Stimulated activated CD8-positive, alpha-beta memory T cell treated with anti-CD3 and anti-CD28 coated beads, Interleukin-4, amount 100 ng/mL, for 1 hour (primary cell): ENCODE measurements around the gene POMGNT2.
"Not testable (repeated sequence)": the region's sequence is repeated elsewhere in the genome, so short reads cannot be mapped to it uniquely, and the experiment has no call there.

Source experiments
- DNase-seq, 2 donors: peaks; one replicate each; pipeline ENCODE4 v3.0.0-alpha.2; 2020; ENCODE audit warnings: low read depth in 2 of 2, low spot score in 1 of 2

The POMGNT2 gene

DNA sequence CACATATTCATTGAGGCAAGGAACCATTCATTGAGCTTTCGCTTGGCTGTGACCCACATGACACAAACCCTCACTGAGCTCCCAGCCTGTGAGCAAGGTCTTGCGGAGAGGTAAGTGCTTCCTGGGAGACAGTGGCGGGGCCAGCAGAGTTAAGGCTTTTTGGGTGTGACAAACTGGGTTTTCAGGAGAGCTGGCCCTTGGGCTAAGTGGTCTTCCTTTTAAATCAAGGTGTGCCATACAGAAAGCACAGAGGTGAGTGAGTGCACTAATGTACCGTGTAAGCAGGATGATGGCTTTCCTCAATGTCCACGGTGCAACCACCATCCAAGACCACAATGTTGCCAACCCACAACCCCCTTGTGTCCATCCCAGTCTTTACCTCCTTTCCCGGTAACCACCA is 28.6 kb downstream of the POMGNT2 start:
- no peak for DNase-seq

DNA sequence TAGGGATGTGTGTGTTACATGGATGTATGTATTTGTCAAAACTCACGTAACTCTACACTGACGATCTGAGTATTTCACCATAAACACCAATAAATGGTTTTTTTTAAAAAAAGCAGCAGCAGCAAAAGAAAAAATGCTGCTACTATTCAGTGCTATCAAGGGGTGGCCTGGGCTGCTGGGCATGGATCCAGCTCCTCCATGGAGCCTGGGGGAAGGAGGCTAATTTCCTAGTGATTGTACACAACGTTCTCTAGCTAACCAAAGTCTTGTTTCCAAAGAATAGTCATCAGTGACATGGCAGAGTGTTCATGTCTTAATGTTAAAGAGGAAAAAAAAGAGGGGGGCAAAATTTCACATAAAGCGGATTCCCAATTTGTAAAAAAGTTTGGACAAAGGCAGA is 29.0 kb downstream of the POMGNT2 start:
- DNase-seq: no peak

DNA sequence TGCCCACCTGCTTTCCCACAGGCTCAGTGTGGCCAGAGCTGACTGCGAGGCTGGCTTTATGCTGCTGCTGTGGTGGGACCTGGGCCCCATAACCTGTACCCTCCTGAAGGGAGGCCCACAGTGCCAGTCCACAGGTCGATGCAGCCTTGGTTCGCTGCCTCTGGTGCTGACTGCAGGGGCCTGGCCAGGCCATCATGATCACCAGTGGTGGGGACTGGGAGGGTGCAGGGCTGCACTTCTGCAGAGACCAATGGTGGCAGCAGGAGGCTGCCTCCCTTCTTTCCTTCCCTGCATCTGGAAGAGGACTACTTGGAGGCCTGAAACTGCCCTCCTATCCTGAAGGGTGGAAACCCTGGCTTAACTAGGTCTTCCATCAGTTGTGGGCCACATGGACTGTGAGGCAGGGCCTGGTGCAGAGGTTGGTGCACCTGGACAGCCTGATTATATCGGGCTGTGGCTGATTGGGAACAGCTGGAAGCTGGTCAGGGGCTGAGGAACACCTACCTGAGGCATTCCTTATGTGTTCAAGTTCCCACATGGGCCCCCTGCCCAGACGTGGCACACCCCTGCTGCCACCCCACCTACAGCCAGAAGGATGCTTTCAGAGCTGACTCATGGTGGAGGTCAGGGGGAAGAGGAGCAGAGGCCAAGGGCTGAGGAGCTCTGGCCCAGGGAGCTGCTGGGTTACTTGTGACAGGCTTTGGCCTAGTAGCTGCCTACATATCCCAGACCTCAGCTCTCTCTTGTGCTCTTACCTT is 29.8 kb downstream of the POMGNT2 start:
- DNase-seq: no peak

DNA sequence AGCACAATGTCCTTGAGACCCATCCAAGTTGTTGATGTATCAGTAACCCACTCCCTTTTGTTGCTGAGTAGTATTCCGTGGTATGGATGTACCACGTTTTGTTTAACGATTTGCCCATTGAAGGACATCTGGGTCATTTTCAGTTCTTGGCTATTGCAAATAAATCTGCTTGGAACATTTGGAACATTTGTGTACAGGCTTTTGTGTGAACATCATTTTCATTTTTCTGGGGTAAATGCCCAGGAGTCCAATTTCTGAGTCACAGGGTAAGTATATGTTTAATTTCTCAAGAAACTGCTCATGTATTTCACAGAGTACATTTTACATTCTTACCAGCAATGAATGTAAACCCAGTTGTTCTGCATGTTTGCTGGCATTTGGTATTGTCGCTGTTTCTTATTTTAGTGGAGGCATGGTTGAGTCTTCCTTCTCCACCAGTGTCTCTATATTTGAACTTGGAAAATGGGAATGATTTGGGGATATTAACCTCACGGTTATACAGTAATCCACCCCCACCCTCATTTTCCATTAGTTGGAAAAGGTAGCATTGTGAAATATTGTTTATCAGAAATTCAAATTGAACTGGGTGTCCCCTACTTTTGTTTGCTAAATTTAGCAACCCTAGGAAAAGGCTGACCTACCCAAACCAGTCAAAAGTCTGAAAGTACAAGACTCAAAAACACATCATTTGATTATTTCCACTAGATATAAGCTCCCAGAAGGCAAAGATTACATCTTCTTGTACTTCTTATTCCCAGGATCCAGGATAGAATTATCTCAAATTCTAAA is 30.8 kb downstream of the POMGNT2 start:
- DNase-seq: no peak

DNA sequence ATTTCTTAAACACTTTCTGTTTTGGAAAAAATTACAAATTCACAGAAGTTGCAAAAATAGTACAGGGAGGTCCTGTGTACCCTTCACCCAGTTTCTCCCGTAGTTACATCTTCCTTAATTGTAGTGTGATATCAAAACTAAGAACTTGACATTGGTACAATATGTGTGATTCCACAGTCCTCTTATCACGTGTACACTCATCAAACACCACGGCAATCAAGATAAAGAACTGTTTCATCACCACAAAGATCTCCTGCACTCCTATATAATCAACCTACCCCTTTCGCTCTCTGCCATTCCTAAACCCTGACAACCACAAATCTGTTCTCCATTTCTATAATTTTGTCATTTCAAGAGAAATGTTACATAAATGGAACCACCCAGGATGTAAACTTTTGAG is 31.4 kb downstream of the POMGNT2 start:
- no peak for DNase-seq

DNA sequence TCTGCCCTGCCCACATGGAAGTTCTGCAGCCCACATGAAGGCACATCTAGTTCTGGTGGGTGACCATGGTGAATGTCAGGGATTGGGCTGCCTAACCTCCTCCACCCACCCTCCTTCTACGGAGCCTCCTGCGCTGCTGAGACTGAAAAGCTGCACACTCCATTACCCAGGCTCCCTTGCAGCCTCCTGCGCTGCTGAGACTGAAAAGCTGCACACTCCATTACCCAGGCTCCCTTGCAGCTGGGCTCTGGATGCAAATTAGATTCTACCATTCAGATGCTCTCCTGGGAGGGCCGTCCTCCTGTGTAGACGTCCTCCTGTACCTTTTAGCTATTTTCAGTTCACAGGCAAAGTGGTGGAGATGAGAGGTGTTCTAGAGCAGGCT is 32.1 kb downstream of the POMGNT2 start:
- DNase-seq: no peak

DNA sequence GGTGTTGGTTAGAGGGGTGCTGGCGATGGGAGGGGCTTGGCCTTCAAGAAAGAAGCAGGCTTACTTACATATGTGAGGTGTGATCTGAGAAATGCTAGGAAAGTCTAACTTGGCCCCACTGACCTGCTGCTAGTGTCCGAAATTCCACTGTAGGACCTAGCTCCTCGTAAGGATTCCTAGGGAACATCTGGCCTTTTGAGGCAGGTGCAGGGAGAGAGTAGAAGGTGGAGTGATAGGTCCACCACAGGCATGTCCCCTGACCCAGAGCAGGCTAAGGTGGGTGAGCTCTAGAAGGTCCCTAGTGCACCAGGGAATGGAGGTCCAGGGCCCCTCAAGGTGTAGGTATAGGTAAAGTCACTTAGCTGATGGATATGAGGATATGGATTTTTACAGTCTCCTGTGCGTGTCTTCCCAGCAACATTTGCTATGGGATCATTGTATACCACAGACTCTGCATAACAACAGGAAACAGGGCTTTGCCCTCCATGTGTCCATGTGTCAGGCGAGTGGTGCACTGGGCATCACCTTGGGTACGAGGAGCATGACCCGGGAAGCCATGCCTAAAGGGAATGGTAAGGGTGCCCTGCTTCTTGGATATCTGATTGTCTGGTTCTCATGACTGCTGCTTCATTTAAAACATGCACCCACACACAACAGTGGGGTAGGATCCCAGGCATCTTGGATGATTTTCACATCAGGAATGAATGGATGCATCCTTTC is 32.6 kb downstream of the POMGNT2 start:
- no peak for DNase-seq

DNA sequence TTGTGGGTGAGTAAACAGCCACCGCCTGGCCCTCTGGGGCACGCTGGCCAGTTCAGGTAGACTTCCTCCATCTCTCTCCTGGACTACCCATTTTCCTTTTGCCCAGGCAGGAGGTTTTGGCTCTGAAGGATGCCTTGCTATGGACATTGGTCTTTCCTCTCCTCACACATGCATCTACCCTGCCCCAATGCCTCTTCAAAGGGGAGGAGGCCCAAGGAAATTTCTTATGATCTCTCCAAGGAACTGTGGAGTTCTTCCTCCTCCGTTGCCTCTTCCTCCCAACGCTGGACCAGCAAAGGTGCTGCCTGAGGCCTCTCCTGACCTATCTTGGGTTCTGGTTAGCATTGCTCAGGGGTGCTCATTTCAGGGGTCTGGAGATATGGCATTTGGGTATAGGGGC is 33.5 kb downstream of the POMGNT2 start:
- DNase-seq: no peak

DNA sequence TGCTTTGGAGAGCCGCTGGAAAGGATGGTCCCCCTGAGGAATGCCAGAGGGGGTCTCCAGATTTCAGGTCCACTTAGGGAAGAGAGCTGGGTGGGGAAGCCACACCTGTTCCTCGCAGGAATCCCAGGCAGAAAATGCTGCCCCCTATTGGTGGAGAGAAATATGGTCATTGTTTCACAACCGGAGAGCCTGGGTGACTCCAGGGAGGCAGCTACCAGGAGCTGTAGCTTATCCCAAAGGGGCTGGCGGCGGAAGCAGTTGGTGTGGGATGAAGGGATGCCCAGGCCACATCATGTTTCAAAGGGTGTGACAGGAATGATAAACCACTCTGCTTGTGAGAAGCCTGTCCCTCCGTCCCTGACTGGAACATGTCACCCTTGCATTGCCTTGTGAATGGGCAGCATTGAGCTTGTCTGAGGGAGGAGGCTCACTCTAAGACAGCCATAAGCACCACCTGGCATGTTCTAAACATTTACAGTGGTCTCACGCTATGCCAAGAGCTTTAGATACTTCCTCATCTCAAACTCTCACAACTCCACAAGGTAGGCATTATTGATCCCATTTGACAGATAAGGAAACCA is 34.5 kb downstream of the POMGNT2 start:
- DNase-seq: no peak

DNA sequence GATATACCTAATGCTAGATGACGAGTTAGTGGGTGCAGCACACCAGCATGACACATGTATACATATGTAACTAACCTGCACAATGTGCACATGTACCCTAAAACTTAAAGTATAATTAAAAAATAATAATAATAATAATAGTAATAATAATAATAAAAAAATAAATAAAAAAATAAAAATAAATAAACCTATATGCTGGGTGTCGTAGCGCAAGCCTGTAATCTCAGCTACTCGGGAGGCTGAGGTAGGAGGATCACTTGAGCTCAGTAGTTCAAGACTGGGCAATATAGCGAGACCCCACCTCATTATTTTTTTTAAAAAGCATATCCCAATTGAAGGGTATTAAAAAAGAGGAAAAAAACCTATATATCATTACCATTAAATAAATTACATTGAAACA is 35.2 kb downstream of the POMGNT2 start:
- not testable (repeated sequence) for DNase-seq

DNA sequence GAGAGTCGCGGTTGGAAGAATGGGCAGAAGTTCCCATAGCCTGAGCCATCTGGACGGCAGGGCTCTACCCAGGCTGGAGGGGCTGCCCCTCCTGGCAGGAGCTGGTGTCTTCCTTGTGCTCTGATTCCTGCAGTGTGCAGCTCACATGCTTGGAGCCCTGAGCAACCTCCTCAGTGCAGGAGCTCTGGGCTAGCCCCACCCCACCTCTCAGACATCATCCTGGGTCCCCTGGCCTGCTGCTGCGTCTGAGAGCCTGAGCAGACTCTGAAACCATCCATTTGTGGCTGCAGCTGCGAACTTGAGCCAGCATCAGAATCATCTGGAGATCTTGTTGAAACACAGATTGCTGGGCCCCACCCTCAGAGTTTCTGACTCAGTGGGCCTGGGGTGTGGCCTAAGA is 42.8 kb downstream of the POMGNT2 start:
- DNase-seq: no peak

DNA sequence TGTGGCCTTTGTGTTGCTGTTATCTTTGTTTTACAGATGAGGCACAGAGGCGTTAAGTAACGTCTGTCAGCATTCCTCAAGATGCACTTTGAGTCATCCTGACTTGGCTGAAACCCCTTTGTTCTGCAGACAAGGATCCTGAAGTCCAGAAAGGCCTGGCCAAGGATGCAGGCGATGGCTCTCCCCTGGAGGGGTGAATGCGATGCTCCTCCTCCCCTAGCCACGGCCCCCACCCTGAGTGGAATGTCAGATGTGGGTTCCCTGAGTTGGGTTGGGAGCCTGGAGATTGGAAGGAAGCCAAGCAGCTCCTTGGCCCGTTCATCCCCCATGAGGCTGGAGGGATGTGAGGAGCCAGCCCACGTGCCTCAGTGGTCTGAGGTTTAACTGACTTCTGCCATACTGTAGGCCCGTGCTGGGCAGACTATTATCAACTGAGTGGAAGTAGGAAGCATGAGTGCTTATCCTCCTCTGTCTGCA is 43.3 kb downstream of the POMGNT2 start:
- DNase-seq: no peak

DNA sequence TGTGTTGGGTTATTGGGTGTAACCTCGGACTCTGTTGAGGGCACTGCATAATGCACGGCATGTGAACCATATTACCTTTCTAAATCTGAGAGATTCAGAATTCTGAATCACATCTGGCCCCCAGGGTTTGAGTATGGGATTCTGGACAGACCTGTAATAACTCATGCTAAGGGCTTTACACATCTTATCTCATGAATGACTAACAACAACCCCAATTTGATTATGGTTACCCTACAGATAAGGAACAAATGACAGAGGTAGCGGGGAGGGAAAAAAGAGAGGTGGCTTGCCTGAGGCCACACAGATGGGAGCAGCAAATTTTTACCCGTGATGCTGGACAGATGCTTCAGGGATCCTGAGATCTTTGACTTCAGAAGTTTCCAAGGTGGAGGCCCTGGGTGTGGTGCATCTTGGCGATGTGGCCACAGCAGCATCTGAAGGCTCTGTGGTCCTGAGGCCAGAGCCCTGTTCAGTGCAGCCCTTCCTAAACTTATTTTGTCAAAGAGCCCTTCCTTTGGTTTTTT is 43.8 kb downstream of the POMGNT2 start:
- DNase-seq: no peak

DNA sequence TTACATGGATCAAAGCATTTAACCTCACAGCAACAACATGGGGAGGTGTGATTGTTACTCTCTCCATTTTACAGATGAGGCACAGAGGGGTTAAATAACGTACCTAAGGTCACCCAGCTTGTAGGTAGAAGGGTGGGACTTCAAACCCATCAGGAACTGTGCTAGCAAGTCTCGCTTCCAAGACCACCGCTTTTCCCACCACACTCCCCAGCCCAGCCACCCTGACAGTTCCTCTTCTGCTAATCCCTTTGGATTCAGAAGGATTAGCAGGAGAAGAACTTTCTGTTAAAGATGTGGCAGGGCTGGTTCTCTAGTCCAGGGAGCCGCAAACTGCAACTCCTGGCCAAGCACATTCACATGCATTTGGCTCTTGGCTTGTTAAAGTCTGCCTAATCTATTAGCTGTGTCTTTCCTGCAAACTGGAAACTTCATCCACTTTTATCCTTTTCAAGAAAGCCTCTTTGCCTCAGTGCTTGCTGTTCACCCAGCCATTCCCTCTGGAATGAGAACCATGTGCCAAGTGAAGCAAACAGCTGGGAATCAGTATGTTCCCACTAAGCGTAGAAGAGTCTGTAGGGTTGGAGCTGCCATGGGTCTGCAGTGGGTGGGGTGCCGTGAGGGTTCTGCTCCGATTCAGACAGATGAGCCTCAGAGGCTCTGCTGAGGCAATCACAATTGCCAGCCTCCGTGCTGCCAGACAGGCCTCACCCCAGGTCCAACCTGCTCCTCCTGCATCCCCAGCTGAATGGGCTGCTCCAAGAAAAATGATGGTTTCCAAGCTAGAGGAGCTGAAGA is 44.6 kb downstream of the POMGNT2 start:
- DNase-seq: no peak

DNA sequence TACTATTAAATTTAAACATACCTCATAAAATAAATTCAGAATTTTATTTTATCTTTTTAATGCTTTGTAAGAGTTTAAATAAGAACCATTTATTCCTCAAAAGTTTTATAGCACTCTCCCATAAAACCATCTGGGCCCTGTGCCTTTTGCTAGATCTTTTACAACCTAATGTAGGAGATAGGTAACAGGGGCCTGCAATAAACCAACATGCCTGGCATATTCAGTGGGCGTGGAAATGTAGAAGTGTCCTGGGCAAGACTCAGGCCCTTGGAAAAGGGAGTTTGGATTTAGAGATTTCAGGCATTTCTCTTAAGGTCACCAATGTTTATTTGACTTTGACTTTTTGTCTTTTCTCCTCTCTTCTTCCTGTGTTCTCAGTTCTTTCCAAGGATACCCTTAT is 46.4 kb downstream of the POMGNT2 start:
- DNase-seq: no peak

DNA sequence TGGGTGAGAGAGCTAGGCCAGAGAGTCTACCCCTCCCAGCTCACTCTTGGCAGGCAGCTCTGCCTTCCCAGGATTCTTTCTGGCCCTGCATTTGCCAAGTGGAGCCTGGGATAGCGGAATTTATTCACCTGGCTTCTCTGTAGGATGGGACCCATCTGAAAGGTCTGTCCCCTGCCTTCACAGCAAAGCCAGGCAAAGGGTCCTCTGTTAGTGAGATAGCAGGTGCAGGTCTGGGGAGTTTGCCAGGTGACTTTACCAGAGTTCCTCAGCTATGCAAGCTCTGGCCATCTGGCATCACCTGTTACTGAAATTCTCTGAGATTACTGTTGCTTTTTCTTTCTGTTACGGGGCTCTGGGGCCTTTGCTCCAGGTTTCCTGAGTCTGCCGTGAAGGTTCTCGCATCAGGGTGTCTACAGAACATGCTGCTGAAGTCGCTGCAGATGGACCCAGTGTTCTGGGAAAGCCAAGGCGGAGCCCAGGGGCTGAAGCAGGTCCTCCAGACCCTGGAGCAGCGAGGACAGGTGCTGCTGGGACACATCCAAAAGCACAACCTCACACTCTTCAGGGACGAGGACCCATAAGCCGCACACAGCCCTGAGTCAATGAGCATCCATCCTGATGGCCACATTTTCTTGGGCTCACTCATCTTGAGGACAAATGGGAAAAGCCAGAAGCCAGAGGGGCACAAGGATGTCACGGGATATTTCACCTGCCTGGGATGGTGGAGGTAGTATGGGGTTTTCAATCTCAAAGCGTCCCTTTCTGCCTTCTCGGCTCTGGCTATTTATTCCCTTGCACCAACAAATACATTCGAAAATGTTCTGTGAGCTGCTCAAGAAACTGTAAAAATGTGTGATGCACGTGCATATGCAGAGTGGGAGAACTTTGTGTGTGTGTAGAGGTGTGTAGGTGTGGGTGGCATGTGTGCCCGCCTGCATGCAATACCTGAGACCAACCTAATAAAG is 49.8 kb downstream of the POMGNT2 start:
- no peak for DNase-seq

DNA sequence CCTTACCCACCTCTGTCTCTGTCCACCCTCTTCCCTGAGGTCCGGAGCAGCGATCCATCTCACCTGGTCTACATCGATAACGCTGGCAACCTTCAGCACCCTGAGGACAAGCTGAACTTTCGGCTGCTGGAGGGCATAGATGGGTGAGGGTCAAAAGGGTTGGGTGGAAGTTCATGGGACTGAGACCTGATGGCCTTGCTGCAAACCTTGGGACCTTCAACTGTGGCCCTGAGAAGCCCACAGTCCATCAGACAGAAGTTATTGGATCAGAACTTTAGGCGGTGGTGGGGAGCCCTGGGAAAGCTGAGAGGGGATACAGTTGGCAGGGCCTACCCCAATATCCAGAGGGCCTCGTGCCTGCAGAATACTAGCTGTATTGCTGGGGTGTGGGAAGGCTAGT is 50.5 kb downstream of the POMGNT2 start:
- DNase-seq: no peak

DNA sequence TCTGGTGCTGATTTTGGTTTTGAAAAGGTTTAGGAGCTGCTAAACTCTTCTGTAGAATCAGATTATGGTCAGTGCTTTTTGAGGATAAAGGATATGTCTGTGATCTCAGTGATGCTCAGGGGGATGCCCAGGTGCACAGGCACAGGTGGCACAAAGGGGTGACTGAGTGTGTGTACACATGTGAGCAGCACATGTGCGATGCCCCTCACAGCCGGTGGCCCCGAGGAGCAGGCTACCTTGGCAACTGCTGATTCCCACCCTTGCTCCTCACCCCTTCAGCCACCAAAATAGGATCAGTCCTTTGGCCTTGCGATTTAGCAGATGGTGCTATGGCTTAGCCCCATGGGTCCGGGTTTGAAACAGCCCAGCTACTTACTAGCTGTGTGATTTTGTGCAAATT is 51.1 kb downstream of the POMGNT2 start:
- DNase-seq: no peak

DNA sequence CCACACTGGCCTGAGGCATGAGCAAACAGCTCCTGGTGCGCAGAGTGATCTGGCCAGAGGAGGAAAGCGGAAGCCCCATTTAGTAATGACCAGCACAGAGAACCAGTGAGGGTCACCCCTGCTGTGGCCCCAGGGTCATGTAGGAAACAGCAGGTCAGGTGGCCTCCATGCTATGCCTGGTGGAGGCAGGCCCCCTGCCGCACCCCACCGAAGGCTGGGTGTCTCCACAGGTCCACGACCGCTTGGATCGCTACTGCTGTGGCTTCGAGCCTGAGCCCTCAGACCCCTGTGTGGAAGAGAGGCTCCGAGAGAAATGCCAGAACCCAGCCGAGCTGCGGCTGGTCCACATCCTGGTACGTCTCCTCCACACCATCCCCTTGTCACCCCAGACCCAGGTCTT is 52.6 kb downstream of the POMGNT2 start:
- no peak for DNase-seq
